C4-2B (cell line): ENCODE results near the gene FAP.

Experiments used
- ZFX ChIP-seq: fragments of 450-650 bp; IDR thresholded peaks from 2 replicates; pipeline ENCODE4 v1.6.1; 2017
- TF ChIP-seq, protein P1 (sequence below): fragments of 450-650 bp; conservative IDR thresholded peaks from 2 replicates; pipeline ENCODE4 v1.5.1; 2017; ENCODE audit warnings: mild to moderate bottlenecking

DNA sequence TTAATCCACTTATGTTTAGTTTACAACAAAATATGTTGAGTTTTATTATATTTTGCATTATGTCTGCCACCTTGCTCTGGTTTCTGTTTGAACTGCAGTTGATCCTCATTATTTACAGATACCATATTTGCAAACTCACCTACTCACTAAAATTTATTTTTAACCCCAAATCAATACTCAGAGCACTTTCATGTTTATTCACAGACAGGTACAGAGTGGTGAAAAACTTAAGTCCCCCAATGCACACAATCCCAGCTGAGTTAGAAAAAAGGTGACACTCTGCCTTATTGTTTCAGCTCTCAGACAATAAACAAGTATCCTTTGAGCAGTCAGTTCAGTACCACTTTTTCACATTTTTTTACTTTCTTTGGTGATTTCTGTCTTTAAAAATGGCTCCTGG, 104.9 kb downstream of the FAP start:
- TF ChIP-seq, protein P1, sequence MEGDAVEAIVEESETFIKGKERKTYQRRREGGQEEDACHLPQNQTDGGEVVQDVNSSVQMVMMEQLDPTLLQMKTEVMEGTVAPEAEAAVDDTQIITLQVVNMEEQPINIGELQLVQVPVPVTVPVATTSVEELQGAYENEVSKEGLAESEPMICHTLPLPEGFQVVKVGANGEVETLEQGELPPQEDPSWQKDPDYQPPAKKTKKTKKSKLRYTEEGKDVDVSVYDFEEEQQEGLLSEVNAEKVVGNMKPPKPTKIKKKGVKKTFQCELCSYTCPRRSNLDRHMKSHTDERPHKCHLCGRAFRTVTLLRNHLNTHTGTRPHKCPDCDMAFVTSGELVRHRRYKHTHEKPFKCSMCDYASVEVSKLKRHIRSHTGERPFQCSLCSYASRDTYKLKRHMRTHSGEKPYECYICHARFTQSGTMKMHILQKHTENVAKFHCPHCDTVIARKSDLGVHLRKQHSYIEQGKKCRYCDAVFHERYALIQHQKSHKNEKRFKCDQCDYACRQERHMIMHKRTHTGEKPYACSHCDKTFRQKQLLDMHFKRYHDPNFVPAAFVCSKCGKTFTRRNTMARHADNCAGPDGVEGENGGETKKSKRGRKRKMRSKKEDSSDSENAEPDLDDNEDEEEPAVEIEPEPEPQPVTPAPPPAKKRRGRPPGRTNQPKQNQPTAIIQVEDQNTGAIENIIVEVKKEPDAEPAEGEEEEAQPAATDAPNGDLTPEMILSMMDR = no peak
- no peak for TF ChIP-seq ZFX
